Lower leg skin (tissue), 4 donors: Measurements from ENCODE around the gene YTHDC2. TPM values are rescaled to one million over a fixed set of nuclear protein-coding genes. Genes with fewer than 3 reads are reported as not detected.

Experiments
- DNase-seq, 2 donors: peaks; one replicate each; pipeline ENCODE4 v3.0.0-alpha.2; 2019; ENCODE audit warnings: low spot score in 2 of 2
- H3K4me3 ChIP-seq: fragments of 200-600 bp; sonication (generic); 2 replicates; pipeline ENCODE4 v1.5.1; 2017; ENCODE audit warnings: mild to moderate bottlenecking, low read depth; ENCODE audit not compliant: poor library complexity, severe bottlenecking
- POLR2A ChIP-seq, 2 donors: fragments of 450-650 bp; IDR thresholded peaks; one replicate each; pipeline ENCODE4 v1.6.1; 2016 to 2017; ENCODE audit warnings: antibody characterized with exemption in 2 of 2, mild to moderate bottlenecking in 1 of 2, moderate library complexity in 1 of 2
- WGBS, 2 donors: methylation state at CpG; one replicate each; pipeline ENCODE4 v1.1.5; 2018; 5-methylcytosine and 5-hydroxymethylcytosine counted together
- intact Hi-C: fragments of 100-400 bp; cut with DNase I; formaldehyde crosslinking; loops from one replicate; pipeline ENCODE4 v1.15.0; 2023; ENCODE audit warnings: low total_unique reads
- total RNA-seq, 4 donors: library from RNA; depleted of rRNA; stranded (reverse); fragments of >200 nt; gene quantifications; one replicate each; pipeline ENCODE4 v1.1.0, GENCODE V29; 2016
- TF ChIP-seq, protein P1 (sequence below), 3 donors: fragments of 450-650 bp; IDR thresholded peaks; one replicate each; pipeline ENCODE4 v1.5.1; 2016; ENCODE audit warnings: antibody characterized with exemption in 3 of 3, mild to moderate bottlenecking in 3 of 3, moderate library complexity in 2 of 3

The YTHDC2 gene
- total RNA-seq, 4 donors from 2014 or later = 13.8 to 28.4 (median 16.7) TPM

DNA sequence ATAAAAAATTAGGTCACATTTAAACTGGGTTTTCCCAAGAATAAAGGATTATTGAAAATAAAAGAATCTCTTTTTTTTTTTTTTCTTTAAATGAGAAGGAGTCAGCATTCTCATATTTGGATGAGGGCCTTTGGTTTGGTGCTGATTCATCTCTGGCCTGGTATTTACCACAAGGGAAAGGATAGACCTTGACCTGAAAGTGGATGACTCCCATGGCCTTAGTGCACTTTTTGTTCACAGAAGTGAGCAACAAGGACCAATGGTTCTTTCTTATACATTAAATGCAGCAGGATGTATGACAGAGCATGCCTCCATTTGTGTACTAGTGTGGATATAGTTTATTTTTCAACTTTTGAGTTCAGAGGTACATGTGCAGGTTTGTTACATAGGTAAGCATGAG lies 6.9 kb downstream of the YTHDC2 start:
- intact Hi-C loops = no loop called here
- H3K4me3 ChIP-seq = no peak overlapping the region
- TF ChIP-seq POLR2A (IDR thresholded peaks at IDR 0.05) = no peak
- TF ChIP-seq, protein P1, sequence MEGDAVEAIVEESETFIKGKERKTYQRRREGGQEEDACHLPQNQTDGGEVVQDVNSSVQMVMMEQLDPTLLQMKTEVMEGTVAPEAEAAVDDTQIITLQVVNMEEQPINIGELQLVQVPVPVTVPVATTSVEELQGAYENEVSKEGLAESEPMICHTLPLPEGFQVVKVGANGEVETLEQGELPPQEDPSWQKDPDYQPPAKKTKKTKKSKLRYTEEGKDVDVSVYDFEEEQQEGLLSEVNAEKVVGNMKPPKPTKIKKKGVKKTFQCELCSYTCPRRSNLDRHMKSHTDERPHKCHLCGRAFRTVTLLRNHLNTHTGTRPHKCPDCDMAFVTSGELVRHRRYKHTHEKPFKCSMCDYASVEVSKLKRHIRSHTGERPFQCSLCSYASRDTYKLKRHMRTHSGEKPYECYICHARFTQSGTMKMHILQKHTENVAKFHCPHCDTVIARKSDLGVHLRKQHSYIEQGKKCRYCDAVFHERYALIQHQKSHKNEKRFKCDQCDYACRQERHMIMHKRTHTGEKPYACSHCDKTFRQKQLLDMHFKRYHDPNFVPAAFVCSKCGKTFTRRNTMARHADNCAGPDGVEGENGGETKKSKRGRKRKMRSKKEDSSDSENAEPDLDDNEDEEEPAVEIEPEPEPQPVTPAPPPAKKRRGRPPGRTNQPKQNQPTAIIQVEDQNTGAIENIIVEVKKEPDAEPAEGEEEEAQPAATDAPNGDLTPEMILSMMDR (IDR thresholded peaks at IDR 0.05) = no peak
- DNase-seq = no peak

DNA sequence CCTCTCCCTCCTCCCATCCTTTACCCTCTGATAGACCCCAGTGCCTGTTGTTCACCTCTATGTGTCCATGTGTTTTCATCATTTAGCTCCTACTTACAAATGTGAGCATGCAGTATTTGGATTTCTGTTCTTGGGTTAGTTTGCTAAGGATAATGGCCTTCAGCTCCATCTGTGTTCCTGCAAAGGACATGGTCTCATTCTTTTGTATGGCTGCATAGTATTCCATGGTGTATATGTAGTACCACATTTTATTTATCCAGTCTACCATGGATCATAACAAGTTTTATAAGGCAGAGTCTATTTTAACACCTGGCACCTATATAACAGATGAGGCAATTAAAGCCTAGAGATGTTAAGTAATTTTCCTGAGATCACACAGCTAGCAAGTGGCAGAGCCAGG lies 7.4 kb downstream of the YTHDC2 start:
- H3K4me3 ChIP-seq = no peak overlapping the region
- TF ChIP-seq POLR2A (IDR thresholded peaks at IDR 0.05) = no peak
- TF ChIP-seq, protein P1 (IDR thresholded peaks at IDR 0.05) = no peak
- intact Hi-C loops = no loop called here
- no peak for DNase-seq

DNA sequence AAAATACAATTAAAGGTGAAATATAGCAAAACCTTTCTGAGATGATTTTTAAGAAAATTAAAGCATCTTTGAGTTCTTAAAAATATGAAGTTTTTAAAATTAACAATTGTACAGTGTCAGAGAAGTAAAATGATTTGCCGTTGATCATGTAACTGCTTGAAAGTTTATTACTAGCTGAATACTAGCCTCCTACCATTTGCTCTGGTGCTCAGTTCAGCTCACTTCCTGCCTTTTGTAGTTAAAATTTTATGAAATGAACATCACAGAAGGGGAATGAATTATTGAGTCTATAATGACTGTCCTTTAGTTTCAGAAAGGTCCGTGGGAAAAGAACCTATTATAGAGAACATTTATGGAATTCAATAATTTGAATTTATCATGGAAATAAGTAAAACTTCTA lies 9.7 kb downstream of the YTHDC2 start:
- no peak overlapping the region for H3K4me3 ChIP-seq
- WGBS, 2 donors = 83 to 88% methylated on average over 2 of the region's 2 CpGs
- DNase-seq = no peak
- intact Hi-C loops = no loop called here
- TF ChIP-seq, protein P1 (IDR thresholded peaks at IDR 0.05) = no peak
- no peak for TF ChIP-seq POLR2A (IDR thresholded peaks at IDR 0.05)

DNA sequence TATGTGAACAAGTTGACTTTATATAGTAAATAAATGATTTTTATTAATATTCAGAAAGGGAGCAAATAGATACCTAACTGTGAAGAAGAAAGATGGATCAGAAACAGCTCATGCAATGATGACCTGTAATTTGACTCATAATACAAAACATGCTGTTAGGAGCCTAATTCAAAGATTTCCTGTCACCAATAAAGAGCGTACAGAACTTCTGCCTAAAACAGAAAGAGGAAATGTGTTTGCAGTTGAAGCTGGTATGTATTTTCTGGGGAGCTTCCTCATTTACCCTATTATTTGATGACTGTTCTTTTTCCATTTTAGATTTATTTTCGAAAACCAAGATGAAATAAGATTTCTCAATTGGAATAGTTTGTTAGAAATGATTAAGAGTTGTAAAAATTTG lies 11.4 kb downstream of the YTHDC2 start:
- DNase-seq = no peak
- TF ChIP-seq, protein P1 (IDR thresholded peaks at IDR 0.05) = no peak
- TF ChIP-seq POLR2A (IDR thresholded peaks at IDR 0.05) = no peak
- H3K4me3 ChIP-seq = no peak overlapping the region
- 59 to 61% methylated on average over 2 of the region's 2 CpGs for WGBS, 2 donors
- intact Hi-C loops = no loop called here

DNA sequence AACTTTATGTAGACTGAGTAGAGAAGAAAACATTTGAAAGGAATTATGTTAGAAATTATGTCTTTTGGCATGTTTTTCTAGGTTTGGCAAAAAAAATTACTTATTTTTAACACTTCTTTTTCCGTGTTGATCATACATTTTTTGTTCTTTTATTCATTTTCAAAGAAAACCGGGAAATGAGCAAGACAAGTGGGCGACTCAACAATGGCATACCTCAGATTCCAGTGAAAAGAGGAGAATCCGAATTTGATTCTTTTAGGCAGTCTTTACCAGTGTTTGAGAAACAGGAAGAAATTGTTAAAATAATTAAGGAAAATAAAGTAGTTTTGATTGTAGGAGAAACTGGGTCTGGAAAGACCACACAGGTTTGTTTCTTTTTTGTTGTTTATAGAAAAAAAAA lies 12.9 kb downstream of the YTHDC2 start:
- no peak for DNase-seq
- 84 to 88% methylated on average over 4 of the region's 4 CpGs for WGBS, 2 donors
- intact Hi-C loops = no loop called here
- no peak overlapping the region for H3K4me3 ChIP-seq
- TF ChIP-seq, protein P1 (IDR thresholded peaks at IDR 0.05) = no peak
- no peak for TF ChIP-seq POLR2A (IDR thresholded peaks at IDR 0.05)

DNA sequence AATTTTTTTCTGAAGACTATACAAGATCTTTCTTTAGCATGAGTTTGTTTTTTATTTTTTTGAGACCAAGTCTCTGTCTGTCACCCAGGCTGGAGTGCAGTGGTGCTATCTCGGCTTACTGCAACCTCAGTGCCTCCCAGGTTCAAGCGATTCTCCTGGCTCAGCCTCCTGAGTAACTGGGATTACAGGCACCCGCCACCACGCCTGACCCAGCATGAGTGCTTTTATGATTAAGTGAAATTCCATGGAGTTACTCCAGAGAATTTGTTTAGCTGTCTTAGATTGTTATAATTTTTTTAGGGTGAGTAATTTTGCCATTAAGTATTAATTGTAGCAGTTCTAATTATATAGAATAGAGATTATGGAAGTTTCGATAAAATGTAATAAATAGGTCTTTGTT lies 14.3 kb downstream of the YTHDC2 start:
- intact Hi-C loops = no loop called here
- DNase-seq = no peak
- no peak overlapping the region for H3K4me3 ChIP-seq
- 91 to 97% methylated on average over 5 of the region's 5 CpGs for WGBS, 2 donors
- TF ChIP-seq POLR2A (IDR thresholded peaks at IDR 0.05) = no peak
- TF ChIP-seq, protein P1 (IDR thresholded peaks at IDR 0.05) = no peak
